Neural progenitor cell (in vitro differentiated cells): Measurements from ENCODE around the gene BOC.

Source experiments
- CTCF ChIP-seq: fragments of 200-600 bp; sonication (generic); IDR thresholded peaks from 2 replicates; pipeline ENCODE4 v1.5.1; 2017; ENCODE audit warnings: antibody characterized with exemption, mild to moderate bottlenecking
- EZH2 ChIP-seq: fragments of 200-600 bp; sonication (generic); IDR thresholded peaks from 2 replicates; pipeline ENCODE4 v1.6.1; 2017; ENCODE audit warnings: antibody characterized with exemption, mild to moderate bottlenecking, moderate library complexity

GRCh38 chr3:113161661-113162060 is 49.7 kb upstream of the BOC start:
- TF ChIP-seq CTCF = no peak
- no peak for TF ChIP-seq EZH2
